Stimulated activated CD4-positive, alpha-beta T cell treated with anti-CD3 and anti-CD28 coated beads, TNF-alpha, amount 100 ng/mL, for 1 hour (primary cell): Measurements from ENCODE around the gene SMAD3.

Experiments used
- DNase-seq, 3 donors: peaks; one replicate each; pipeline ENCODE4 v3.0.0-alpha.2; 2020; ENCODE audit warnings: low read depth in 3 of 3, low spot score in 1 of 3

SMAD3 gene

GRCh38 chr15:67194171-67195114, 129.0 kb downstream of the SMAD3 start:
- DNase-seq, result no peak

DNA sequence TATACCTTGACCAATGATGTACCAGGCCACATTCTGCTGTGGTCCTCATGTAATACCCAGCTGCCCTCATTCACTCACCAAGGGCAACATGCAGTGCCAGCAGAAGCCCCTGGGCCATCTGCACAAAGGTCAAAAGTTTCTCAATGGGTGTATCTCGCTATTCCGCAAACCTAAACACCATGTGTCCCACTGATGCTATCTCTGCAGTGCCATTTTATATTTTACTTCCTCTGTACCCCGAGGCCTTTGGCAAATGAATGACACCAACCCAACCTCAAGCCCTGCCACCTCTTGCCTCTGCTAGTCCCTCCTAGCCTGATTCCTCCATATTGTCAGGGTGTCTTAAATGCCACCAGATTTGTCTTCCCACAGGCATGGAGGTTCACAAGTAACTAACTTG, 129.9 kb downstream of the SMAD3 start:
- DNase-seq, result no peak

- no peak for DNase-seq
Observed at GRCh38 chr15:67196222-67196621, 130.8 kb downstream of the SMAD3 start.

DNA sequence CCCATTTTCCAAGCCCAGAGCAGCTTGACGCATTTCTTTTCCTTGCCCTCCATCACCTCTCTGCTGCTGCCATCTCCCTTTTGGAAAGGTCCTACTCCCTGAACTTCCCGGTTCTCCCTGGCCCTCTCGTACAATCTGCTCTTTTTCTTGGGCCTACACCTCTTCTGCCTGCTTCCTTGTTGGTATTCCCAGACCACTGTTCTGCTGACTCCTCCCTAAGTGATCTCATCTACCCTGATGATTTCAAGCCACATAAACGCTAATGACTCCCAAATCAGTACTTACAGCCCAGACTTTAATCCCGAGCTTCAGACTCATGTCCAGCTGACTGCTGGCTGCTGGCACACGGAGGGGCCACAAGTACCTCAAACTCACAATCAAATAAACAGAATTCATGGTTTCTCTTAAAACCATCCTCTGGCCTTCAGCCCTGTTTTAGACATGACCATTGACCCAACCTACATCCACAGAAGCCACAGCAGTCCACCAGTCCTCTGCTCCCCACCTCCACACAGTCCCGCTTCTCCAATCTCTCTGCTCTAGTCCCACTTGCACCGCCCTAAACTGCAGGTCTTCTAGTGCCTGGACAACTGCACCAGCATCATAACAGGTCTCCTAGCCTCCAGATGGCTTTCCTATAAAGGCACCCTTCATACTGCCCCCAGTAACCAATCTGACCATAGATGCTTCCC, 131.4 kb downstream of the SMAD3 start:
- DNase-seq, result no peak

DNA sequence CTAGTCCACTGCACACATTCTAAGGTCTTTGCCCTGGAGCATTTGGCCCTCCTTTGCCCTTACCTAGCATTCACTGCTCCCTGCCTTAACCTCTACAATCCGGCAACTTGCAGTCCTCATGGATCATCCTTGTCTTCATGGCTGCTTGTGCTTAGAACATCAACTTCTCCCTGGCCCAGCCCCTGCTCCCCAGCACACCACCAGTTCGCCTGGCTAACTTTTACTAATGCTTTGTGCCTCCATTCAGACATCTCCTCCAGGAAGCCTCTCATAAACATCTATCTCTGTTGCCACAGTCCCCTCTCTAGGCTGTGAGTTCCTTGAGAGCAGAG, 131.9 kb downstream of the SMAD3 start:
- no peak for DNase-seq

GRCh38 chr15:67198157-67198754, 132.9 kb downstream of the SMAD3 start:
- DNase-seq, result no peak

GRCh38 chr15:67199391-67199790, 134.0 kb downstream of the SMAD3 start:
- no peak for DNase-seq

DNA sequence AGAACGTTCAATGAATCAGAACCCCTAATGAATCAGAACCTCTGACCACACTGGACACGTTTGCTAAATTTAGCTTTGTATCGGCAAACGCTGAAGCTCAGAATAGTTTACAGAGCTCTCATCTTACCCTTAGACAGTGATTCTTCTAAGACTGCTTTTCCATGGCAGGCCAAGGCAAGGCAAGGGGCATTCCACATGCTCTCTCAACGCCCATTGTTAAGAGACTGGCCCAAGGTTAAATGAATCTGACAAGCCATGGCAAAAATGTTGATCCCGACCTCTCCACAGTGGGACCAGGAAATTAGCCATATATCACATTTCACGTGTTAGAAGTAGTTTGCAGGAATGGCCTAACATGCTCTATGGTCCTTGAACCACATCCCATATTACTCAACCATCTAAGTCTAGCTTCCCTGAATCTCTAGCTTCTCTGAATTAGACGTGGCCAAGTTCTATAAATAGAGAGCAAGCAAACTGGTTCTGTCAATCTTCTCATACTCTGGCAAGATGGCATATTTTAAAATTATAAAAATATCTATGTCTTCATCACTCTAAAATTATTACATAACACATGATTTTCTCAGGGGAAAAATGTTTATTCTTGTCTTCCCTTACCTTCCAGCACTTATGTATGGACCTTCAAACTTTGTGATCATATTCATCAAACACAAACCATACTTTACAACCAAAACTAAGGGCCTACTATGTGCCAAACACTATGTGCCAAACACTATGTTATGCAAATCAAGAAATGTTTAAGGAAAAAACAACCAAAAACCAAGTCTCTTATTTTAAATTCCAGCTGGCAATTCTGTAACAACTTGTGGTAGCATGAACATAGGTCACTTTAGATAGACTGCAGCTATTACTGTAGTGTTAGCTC, 134.7 kb downstream of the SMAD3 start:
- no peak for DNase-seq

DNA sequence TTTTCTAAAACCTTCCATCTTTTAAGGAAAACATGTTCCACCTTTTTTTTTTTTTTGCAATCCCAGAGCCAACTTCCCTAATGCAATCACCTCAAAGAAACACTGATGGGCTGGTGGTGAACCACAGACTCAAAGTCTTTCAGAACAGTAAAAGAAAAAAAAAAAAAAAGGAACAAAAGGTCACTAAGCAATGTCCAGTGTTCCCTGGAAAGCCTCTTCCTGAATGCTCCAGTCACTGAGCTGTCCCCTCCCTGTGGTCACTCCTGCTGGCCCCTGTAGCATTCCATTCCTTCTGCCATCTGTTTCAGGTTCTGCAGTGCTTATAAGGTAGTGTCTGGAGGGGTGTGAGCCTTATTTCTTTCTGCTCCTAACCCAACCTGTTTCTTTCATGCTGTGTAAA, 135.7 kb downstream of the SMAD3 start:
- DNase-seq, result no peak

DNA sequence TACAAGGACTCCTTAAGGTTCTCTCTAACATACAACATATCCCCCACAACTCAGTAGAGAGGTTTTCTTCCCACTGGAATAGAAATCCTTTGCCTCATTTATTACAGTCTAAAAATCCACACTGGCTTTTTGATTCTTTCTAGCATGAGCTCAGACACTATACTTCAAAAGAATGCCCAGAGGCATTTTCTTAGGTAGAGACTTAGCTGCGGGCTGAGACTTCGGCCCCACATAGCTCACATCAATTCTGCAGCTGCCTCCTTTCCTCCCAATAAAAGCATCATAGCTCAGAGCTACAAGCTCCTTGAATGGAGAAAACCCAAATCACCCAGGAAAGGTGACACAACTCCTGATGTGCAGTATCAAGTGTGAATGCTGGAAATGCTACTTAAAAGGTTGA, 136.7 kb downstream of the SMAD3 start:
- DNase-seq, result no peak

- no peak for DNase-seq
Observed at GRCh38 chr15:67202991-67203390, 137.6 kb downstream of the SMAD3 start.

- DNase-seq, result no peak
Observed at GRCh38 chr15:67207555-67208207, 142.3 kb downstream of the SMAD3 start.

DNA sequence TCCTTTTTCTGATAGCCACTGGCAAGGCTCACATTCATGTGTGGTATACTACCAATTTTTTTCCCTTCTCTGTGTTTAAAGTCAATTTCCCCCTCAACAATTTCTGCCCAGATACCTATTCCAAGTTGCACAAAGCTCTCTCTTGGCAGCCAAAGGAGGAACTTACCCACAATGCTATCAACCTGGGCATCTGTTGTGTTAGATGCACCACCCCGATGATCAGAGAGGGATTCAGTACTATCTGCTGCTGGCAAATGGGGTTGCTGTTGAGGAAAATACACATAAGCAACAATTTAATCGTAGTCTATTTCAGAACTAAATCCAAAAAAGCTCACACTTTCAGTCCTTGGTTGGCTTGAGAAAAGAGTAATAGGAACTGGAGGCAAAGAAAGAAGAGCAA, 143.0 kb downstream of the SMAD3 start:
- no peak for DNase-seq

DNA sequence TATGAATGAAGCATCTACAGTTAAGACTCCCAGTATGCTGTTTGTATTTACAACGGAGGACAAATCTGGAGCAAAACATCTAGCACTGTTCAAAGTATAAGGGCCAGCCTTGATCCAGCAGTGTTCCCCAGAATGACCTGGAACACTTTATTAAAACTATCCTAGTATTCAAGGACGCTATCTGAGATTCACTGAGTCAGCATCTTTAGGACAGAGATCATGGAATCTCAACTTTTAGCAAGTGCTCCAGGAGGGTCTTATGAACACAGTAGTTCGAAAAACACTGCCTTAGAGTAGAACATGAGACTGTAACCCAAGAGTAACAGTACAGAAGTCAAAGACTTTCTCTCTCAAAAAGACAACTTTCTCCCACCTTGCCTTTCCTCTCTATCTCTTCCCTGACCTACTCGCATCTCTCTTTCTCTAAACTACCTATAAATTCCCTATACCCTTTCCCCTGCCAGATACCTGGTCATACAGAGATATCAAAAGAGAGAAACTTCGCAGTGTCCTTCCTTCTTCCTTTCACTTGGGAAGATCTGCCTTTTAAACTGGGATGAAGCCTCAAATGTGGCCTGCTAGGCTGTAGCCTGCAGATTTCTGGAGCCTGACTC, 145.3 kb downstream of the SMAD3 start:
- no peak for DNase-seq

- DNase-seq, result no peak
Observed at GRCh38 chr15:67212684-67213367, 147.4 kb downstream of the SMAD3 start.

GRCh38 chr15:67215102-67215501, 149.7 kb downstream of the SMAD3 start:
- DNase-seq, result no peak

DNA sequence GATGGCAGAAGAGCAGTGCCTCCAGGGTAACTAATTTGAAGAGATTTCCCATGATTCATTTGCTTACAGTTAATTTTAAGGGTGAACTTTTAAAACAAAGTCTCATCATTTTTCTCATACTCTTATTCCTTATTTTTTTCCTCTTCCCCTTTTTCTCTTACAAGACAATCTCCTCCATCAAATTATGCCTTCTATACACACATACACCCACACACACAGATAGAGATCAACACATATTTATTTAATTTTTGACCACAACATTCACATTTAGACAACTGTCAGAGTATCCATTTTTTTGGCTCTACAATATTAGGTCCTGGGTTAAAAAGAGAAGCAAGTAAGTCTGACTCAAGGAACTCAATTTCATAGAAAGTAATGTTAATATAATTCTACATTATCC, 151.5 kb downstream of the SMAD3 start:
- DNase-seq, result no peak

- no peak for DNase-seq
Observed at GRCh38 chr15:67218428-67218827, 153.0 kb downstream of the SMAD3 start.

GRCh38 chr15:67219288-67219687, 153.9 kb downstream of the SMAD3 start:
- no peak for DNase-seq

DNA sequence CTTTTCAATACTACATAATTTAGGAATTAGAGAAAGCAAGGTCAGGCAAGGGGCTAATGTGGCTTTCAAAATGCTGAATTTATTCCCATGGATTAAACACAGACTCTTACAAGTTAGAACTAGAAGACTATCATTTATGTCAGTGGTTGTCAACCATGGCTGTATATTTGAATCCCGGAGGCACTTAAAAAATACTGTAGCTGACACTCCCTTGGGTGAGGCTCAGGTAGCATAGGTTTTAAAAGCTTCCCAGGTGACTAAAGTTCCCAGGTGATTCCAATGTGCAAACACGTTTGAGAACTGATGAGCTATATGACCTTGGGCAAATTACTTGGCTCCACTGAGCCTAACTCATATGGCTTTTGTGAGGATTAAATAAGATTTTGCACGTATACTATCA, 159.5 kb downstream of the SMAD3 start:
- no peak for DNase-seq
